GM21390 (cell line): ENCODE results near the gene PTH2R.
"Not testable (repeated sequence)": the region's sequence is repeated elsewhere in the genome, so short reads cannot be mapped to it uniquely, and the experiment has no call there.

ENCODE experiments used
- ATAC-seq: cut with Tn5 transposase; IDR thresholded peaks from one replicate; pipeline ENCODE4 v1.9.1; 2021; ENCODE audit not compliant: unreplicated experiment

The PTH2R gene

DNA sequence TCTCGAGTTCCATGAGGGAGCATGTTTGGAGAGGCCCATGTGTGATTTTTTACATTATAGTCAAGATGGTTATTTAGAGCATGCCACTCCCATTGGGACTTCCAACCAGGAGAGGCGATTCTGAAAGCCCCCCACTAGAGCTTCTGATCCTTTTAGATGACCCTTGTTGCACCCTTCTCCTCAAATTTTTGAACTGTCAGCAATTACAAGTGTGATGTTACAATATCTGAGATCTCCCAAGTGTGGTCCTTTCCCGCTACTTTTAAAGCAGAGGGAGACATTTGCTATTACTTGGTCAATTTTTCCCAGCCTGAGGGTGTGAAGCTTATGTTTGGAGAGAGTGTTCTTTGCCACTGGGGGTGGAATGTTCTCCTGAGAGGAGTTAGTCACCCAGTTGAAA is 16.7 kb upstream of the PTH2R start:
- no peak for ATAC-seq

DNA sequence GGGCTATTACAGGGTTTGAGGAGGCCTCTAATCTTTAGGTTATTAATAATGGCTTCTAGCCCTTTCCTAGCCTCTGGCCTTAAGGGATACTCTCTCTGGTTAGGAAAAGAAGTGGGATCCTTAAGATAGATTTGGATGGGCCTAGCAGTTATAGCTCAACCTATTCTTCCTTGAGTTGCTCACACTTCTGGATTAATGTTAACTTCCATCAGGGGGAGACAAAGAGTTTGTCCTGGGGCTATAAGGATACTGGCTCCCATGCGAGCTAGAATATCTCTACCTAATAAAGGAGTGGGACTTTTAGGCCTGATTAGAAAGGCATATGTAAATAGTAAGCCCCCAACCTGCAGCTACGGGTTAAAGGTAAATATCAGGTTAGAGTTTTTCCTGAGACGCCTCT is 14.3 kb upstream of the PTH2R start:
- no peak for ATAC-seq

DNA sequence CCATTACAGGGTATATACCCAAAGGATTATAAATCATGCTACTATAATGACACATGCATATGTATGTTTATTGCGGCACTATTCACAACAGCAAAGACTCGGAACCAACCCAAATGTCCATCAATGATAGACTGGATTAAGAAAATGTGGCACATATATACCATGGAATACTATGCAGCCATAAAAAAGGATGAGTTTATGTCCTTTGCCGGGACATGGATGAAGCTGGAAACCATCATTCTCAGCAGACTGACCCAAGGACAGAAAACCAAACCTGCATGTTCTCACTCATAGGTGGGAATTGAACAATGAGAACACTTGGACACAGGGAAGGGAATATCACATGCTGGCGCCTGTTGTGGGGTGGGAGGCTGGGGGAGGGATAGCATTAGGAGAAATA is 9.8 kb upstream of the PTH2R start:
- ATAC-seq, result not testable (repeated sequence)

DNA sequence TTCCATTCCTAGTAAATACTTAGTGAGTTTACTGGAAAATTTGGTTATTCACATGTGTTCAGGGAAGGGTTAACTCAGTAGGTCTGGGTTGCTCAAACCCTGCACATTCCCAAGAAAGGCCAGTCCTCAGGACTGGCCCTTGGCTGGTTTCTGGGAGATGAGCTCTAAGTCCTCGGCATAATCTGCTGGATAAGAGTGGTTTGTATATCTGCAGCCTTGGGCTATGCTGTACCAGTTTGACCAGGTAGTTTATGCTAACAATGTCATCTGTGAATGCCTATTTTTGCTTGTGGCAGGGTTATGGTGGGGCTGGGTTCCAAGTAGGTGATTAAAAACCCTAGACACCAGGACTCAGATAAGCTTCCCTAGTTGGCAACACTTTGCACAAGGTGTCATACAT is 7.4 kb upstream of the PTH2R start:
- ATAC-seq, result no peak

DNA sequence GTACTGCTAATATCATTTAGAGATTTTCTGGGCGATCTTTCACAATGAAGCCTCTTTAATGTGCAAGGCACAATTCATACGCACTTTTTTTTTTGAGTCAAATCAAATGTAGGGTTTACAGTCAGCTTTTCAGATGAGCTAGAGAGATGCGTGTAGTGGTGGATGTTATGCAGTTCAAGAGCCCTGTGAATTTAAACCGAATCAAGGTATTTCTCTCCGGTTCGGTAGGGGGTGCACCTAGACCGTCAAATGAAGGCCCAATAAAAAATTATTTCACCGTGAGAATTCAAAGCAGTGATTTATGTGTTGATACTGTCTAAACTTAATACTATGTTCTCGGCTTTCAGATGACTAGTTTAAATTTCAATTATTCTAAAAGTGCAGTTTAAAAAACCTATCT is 1.1 kb downstream of the PTH2R start:
- no peak for ATAC-seq

DNA sequence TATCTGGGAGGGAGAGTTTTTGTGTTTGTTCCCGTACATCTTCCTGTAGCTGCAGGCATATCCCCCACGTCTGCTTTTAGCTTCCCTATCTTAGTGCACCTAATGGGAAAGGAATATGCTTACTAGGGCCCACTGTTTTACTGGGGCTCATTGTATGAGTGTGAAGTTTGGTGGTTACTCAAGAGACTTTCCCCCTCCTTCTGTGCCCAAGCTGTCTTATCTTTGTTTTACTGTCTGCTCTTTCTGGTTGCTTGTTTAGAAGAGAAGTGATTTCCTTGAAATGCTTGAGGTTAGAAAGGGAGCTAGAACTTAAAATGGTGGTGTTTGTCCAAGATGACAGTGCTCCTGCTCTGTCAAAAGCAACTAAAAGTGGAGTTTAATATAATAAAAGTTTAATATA is 7.3 kb downstream of the PTH2R start:
- ATAC-seq, result no peak

DNA sequence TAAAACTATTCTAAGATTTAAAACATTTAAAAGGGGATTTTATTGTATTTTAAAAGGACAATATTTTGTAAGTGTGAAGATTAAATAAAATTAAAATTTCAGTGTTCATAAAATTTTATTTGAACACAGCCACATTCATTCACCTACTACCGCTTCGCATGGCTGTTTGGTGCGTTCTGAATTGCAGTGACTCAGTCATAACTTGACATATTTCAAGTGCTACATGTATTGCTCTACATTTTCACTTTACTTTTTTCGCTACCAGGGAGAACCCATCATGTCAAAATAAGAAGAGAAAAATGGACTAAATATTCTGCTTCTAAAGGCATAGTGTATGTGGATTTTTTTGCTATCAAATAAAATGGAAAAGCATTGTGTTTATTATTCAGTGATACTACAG is 8.7 kb downstream of the PTH2R start:
- ATAC-seq, result peak; percentile 75

DNA sequence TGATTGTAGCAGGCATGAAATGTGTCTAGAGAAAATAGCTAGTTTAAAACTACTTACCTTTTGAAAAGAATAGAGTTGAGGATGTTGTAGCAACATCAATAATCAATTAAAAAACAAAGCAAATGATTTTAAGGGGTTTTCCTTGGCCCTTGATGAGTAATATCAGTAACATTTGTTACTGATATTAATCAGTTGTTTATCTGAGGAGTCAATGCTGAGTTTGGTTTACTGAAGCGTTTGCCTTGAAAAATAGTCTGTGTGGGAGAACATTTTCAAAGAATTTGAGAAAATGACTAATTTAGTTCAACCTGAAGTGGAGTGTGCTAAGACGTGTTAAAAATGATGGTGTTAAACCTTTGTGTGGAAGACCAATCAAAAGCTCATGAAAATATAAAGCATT is 9.3 kb downstream of the PTH2R start:
- ATAC-seq, result peak; percentile 74

DNA sequence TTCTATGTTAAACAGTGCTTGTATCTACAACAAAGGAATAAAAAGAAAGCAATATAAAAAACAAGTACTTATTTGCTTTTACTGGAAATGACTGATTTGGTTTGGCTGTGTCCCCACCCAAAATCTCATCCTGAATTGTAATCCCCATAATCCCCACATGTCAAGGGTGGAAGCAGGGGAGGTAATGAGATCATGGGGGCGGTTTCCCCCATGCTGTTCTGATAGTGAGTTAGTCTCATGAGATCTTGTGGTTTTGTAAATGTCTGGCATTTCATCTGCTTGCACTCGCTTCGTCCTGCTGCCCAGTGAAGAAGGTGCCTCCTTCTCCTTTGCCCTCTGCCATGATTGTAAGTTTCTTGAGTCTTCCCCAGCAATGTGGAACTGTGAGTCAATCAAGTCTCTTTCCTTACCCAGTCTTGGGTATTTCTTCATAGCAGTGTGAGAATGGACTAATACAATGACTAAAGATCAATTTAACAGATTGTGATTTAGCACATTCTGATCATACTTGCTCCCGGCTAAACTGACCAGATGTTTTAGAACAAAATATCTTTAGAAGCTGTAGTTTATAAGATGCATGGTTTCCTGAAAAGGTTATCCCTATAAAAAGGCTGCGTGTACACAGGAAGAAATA is 19.9 kb downstream of the PTH2R start:
- no peak for ATAC-seq

DNA sequence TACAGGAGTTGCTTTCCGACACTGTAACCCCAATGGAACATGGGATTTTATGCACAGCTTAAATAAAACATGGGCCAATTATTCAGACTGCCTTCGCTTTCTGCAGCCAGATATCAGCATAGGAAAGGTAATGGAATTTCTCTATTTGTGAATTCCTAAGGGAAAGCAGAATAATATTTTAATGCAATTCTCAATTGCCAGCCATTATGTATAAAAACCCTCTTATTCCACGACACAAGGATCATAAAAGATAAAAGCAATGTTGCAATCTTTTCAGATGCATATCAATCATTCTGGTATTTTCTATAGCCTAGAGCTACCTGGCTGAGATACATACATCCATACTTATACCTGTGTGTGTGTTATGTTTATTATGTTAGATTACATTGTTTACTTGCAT is 31.2 kb downstream of the PTH2R start:
- ATAC-seq, result no peak

DNA sequence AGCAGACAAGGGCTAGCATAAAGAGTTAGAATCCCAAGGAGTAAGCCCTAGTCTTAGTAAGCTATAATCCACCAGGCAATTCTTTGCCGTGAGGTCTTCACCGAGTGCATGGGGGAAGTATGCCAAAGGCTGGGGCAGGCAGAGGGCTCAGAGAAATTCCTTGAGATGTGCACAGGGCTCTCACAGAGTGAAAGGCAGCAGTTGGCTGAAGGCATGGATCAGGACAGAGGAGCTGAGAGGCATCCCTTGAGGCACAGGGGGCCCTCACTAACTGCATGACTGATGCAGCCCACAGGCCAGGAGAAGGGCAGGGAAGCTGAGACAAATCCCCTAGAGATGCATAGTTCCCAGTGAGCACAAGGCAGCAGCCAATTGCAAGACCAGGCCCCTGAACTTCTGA is 34.1 kb downstream of the PTH2R start:
- ATAC-seq, result no peak

DNA sequence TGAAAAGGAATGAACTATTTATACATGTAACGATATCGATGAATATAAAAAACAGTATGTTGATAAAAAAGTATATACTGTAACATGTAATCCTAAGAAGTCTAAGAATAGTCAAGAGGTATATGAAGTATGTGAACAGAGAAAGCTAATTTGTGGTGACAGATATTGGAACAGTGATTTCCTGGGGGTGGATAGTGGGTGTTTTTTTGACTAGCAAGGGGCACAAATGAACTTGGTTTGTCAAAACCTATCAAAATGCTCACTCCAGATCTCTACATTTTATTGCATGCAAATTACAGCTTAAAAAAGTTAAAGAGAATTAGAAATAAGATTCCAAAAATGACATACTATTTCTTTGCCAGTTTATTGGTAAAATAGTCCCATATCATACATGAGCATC is 35.4 kb downstream of the PTH2R start:
- no peak for ATAC-seq

DNA sequence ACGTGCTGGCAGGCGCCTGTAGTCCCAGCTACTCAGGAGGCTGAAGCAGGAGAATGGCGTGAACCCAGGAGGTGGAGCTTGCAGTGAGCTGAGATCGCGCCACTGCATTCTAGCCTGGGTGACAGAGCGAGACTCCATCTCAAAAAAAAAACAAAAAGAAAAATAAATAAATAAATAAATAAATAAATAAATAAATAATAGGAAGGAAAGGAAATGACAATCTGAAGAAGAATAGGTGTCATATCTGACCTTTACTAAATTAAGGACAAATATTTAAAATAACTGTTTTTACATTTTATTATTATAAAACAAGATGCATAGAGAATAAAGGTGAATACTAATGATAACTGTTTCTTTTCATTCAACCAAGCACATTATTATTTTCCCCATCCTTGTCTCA is 40.9 kb downstream of the PTH2R start:
- ATAC-seq, result not testable (repeated sequence)

DNA sequence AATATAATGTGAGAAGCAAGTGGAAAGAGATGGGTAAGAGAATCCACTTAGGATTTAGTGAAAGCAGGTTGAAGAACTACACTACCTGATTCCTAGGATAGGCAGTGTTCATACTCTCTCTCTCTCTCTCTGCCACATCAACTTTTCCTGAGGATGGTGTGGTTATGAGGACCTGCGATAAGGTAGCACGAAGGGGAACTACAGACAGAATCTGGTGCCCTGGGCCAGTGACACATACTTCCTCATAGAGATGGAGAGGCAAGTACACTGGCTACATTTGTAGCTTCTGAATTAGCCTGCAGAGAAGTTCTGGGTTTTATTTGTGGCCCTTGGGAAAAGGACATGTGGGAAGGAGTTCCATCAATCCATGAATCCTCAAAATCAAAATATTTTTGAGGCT is 44.5 kb downstream of the PTH2R start:
- no peak for ATAC-seq

DNA sequence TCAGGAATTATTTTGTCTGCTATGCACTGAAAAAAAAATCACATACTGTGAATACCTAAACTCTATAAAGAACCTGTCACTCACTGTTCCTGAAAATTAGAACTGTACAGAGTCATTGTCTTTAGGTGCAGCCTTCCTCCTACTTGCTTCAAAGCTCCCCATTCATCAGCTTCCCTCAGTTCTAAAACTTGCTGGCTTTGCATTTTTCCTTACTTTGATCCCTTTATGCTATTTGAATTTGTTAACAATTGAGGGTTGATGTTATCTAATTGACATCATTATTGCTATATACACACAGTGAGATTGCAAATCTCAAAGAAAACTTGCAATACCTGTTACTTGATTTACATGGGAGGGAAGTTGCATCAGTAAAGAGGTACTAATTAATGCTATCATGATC is 48.3 kb downstream of the PTH2R start:
- no peak for ATAC-seq

DNA sequence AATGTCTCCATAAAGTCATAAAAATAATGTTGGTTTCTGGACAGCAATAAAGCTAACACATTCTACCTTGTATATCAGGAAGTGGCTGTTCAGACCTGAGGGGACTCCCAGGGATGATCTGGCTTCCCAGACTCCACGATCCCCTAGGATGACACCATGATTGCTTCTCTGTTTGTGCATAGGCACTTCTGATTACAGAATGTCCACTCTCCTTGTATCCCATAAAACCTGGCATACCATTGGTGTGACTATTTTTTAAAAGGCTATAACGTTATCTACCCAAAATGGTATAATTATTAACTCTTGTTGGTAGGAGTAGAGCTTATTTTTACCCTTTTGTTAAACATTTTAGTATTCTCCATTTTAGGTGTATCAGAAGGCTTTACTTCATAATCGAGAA is 57.1 kb downstream of the PTH2R start:
- ATAC-seq, result no peak

DNA sequence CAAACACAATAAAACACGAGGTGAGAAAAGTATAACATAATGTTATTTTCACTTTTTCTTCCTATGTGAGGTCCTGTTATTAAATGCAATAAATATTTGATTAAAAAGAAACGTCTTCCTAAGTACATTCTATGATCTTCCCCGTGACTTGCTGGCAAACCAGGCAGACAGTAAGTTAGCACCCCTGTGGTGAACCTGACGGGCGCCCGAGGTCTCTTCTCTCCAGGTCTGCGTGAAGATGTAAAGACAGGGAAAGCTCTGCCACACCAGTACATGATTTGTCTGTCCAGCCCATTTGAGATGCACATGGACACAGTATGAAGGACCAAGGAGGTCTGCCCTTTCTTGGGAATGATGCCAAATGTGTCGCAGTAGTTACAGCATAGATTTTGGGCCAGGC is 57.6 kb downstream of the PTH2R start:
- ATAC-seq, result no peak

DNA sequence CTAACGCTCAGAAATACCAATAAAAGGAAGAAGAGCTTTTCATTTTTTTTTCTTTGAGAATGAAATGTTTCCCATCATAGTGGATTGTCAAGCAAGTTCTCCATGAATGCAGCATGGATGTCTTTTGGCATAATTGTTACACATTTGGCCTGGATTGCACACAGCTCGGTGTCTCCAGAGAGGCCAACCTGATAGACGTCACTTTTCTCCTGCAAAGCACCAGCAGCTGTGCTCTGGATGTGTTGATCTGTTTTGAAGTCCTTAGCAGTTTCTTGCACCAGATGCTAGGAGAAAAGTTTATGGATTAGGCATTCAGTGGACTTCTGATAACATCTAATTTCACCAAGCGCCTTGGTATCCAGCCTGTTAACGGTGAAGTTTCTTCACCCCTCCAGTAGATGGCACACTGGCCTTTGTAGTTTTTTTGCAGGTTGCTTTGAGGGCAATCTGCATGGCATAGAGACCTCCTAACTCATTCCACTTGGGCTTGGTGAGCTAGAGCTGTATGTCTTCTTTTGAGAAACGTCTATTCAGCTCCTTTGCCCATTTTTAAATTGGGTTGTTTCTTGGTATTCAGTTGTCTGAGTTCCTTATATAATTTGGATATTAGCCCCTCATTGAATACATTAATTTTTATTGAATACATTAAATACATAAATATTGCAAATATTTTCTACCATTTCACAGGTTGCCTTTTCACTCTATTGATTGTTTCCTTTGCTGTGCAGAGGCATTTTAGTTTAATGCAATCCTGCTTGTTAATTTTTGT is 59.7 kb downstream of the PTH2R start:
- ATAC-seq, result peak; percentile 86

DNA sequence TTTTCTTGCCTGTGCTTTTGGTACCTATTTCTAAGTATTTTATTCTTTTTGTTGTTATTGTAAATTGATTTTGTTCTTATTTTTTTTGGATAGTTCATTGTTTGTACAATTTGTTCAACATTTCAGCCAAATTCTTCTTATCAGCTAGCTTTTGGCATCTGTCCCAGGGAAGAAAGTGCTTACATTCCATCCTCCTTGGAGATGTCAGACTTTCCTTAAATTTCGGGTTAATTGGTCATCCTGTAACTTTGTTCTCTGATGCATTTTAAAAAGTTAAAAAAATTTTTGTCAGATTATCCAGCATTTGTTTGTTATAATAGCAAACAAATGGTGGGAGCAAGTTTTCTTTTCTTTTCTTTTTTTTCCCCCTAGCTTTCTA is 60.3 kb downstream of the PTH2R start:
- no peak for ATAC-seq

DNA sequence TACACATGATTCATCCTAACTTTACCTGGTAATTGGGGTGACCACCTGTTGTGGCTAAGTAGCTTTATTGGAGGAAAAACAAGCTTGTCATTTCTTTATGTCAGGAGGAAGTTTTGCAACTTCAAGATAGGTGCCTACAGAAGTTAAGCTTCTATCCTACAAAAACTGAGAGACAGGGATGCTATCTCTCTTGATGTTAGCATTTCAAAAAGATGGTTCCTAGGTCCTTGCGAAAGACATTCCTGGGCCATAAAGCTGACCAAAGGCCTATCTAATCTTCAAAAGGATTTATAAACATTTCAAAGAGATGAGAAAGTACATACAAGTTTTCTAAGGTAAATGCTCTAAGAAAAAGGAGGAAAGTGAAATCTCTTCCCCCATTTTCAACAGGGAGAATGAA is 61.0 kb downstream of the PTH2R start:
- ATAC-seq, result no peak

DNA sequence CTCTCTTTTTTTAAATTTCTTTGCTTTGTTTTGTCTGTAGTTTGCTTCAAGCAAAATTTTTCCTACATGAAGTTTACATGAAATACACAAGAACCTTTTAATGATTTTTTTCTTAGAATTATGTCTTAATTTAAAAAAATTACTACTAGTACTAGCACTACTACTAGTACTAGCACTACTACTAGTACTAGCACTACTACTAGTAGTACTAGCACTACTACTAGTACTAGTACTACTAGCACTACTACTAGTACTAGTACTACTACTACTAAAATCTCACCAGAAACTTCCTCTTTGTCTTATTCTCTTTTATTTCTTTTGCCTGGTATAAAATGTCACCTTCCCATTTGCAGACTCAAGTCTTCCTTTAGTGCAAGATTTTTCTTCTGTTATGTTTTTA is 71.1 kb downstream of the PTH2R start:
- ATAC-seq, result no peak

DNA sequence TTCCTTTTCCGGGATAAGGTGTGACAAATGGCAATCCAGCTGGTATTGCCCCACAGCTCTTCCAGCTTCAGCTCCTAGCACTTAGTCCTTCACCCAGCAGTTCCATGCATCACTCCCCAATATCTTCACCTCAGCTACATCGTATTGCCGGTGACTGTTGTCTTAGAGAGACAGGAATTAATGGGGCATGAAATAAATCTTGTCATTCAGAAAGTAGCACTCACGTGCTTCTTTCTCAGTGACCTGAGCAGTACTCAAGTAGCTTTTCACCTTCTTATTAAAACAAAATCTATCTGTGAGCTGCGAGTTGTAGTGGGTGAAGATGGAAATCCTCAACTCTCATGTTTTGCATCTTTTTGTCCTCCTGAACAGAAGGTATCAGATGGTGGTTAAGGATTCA is 72.8 kb downstream of the PTH2R start:
- peak; percentile 52 for ATAC-seq

DNA sequence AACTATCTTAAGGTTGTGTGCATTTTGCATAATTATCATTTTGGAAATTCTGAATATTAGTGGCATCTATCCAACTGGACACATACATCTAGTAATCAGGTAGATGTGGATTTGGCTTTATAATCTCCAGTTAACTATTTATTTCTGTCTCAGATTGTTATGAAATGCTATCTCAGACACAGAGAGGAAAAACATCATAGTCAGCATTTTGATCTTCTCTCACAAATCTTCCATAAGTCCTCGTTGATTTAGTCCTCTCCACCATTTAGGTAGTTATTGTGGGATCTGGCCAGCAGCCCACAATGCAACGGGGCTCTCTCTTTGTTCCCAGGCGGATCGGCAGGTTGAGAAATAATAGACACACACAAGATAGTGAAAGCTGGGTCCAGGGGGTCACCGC is 75.4 kb downstream of the PTH2R start:
- ATAC-seq, result not testable (repeated sequence)
